Measurements from ENCODE around the gene AMPD3. TPM values are rescaled to one million over a fixed set of nuclear protein-coding genes. Genes with fewer than 3 reads are reported as not detected.

The AMPD3 gene
- total RNA-seq, 1 experiment from 2014 or later, result 5.9 TPM

GRCh38 chr11:10444725-10445315 lies 10.2 kb upstream of the AMPD3 start:
- Mint-ChIP-seq H3K4me1 (peaks cover 0 to 2% of the 10 kb centered on the region in 2 experiments; a peak in 3 of 4 replicates), H3K27ac (no peak overlapping the region), H3K36me3 (ENCODE audit: insufficient read depth in 1 of 3, low read depth in 3 of 3) (no peaks in the 10 kb centered on the region; a peak in 1 of 7 replicates), H3K4me3 (no peak overlapping the region), H3K9me3 (no peaks in the 10 kb centered on the region), H3K27me3 (ENCODE audit: low read depth) (peaks cover 14% of the 10 kb centered on the region)
- no peak overlapping the region for H3K56ac ChIP-seq (ENCODE audit: insufficient read length, low read depth, low read length)
- no peak overlapping the region for H3T11ph ChIP-seq (ENCODE audit: low read length)
- H4K5ac ChIP-seq (ENCODE audit: insufficient read length, low read depth, low read length), result no peak overlapping the region
- no CpG with 5 or more reads among the region's 4 CpGs for WGBS (ENCODE audit: extremely low coverage, insufficient read length, low lambda C conversion rate)
- H2BK15ac ChIP-seq (ENCODE audit: low read depth, low read length), result no peak overlapping the region
- no peaks in the 10 kb centered on the region; the same call in 1 of the 2 replicates for H3K27me3 ChIP-seq (ENCODE audit: insufficient read depth, low read length)
- no peaks in the 10 kb centered on the region for H4K20me1 ChIP-seq (ENCODE audit: control insufficient read depth, insufficient read depth, insufficient read length)
- H4K91ac ChIP-seq (ENCODE audit: insufficient read length, low read depth, low read length), result no peak overlapping the region
- no peak overlapping the region for H2BK120ac ChIP-seq (ENCODE audit: low read depth, low read length, poor library complexity, severe bottlenecking)
- no peaks in the 10 kb centered on the region for H3K4me1 ChIP-seq (ENCODE audit: insufficient read depth, low read length)
- H4K8ac ChIP-seq (replicated peaks; ENCODE audit: insufficient read length, low read depth, low read length), result no peak overlapping the region
- H3K79me1 ChIP-seq (ENCODE audit: insufficient read depth, low read depth, low read length, poor library complexity, severe bottlenecking), result no peaks in the 10 kb centered on the region
- H3K4me2 ChIP-seq (ENCODE audit: insufficient read depth, insufficient read length, low read length), result no peak overlapping the region
- H3K23ac ChIP-seq (ENCODE audit: insufficient read length, low read depth, low read length), result no peak overlapping the region
- no peak overlapping the region for H3K14ac ChIP-seq (ENCODE audit: insufficient read depth, low read length)
- no peak overlapping the region for H3K27ac ChIP-seq (ENCODE audit: insufficient read length, low read depth, low read length)
- H2AFZ ChIP-seq (ENCODE audit: low read length), result no peak overlapping the region
- H3K18ac ChIP-seq (ENCODE audit: insufficient read length, low read depth, low read length), result no peak overlapping the region
- no peak for TF ChIP-seq CTCF (conservative IDR thresholded peaks at IDR 0.05)
- DNase-seq, result no peak
- no peak overlapping the region for H2BK5ac ChIP-seq (ENCODE audit: insufficient read length, low read length)
- no peak overlapping the region for H3K4ac ChIP-seq (ENCODE audit: low read depth, low read length)
- H2AK5ac ChIP-seq (ENCODE audit: insufficient read length, low read length), result no peak overlapping the region
- H2BK12ac ChIP-seq (ENCODE audit: insufficient read length, low read depth, low read length), result no peak overlapping the region
- H3K9me3 ChIP-seq (ENCODE audit: control insufficient read depth, low read depth, low read length), result no peaks in the 10 kb centered on the region
- H3K23me2 ChIP-seq (ENCODE audit: insufficient read length, low read depth, low read length, poor library complexity, severe bottlenecking), result no peaks in the 10 kb centered on the region
- H3K79me2 ChIP-seq (ENCODE audit: insufficient read depth, low read length), result no peaks in the 10 kb centered on the region
- H3K9ac ChIP-seq (ENCODE audit: extremely low read depth, insufficient read length, low read length), result no peak overlapping the region
- H2BK20ac ChIP-seq (ENCODE audit: low read depth, low read length, poor library complexity, severe bottlenecking), result no peak overlapping the region
